Muscle of leg (tissue), 11 donors: ENCODE data around the gene PDGFC. TPM values are rescaled to one million over a fixed set of nuclear protein-coding genes. Genes with fewer than 3 reads are reported as not detected.

Experiments used
- DNase-seq: peaks from one replicate; pipeline ENCODE4 v3.0.0; 2013
- H3K27ac ChIP-seq: one replicate; pipeline ENCODE4 v1.5.1; 2013; ENCODE audit warnings: mild to moderate bottlenecking, low read length, control low read depth
- H3K27me3 ChIP-seq: one replicate; pipeline ENCODE4 v1.6.1; 2013; ENCODE audit warnings: low read length; ENCODE audit not compliant: control insufficient read depth, insufficient read depth
- H3K36me3 ChIP-seq: one replicate; pipeline ENCODE4 v1.6.1; 2013; ENCODE audit warnings: low read length; ENCODE audit not compliant: control insufficient read depth, insufficient read depth
- H3K4me1 ChIP-seq: one replicate; pipeline ENCODE4 v1.6.1; 2013; ENCODE audit warnings: low read length; ENCODE audit not compliant: control insufficient read depth, insufficient read depth
- H3K4me3 ChIP-seq: one replicate; pipeline ENCODE4 v1.5.1; 2013; ENCODE audit warnings: low read length, control low read depth
- H3K9me3 ChIP-seq: replicated peaks from 2 replicates; pipeline ENCODE4 v1.6.1; 2013; ENCODE audit warnings: low read depth, low read length; ENCODE audit not compliant: control insufficient read depth
- WGBS: methylation state at CpG from one replicate; pipeline ENCODE4 v1.1.5; 2013; ENCODE audit warnings: missing lambda C conversion rate; ENCODE audit not compliant: insufficient coverage; 5-methylcytosine and 5-hydroxymethylcytosine counted together
- polyA plus RNA-seq, 8 donors: library from polyadenylated mRNA; unstranded; fragments of 120-200 nt; gene quantifications; one replicate each; pipeline versions ENCODE4 v1.2.1 to v1.2.3, GENCODE V29; 2013; ENCODE audit warnings: inconsistent platforms in 1 of 8, low replicate concordance in 1 of 8; ENCODE audit not compliant: insufficient read length in 8 of 8, insufficient read depth in 1 of 8
- total RNA-seq: library from RNA; stranded (reverse); fragments of 120-200 nt; gene quantifications from one replicate; pipeline ENCODE4 v1.2.4, GENCODE V29; 2013

PDGFC gene
- total and polyA plus RNA-seq, 9 donors = 27.7 to 50.9 (median 34.6) TPM

DNA sequence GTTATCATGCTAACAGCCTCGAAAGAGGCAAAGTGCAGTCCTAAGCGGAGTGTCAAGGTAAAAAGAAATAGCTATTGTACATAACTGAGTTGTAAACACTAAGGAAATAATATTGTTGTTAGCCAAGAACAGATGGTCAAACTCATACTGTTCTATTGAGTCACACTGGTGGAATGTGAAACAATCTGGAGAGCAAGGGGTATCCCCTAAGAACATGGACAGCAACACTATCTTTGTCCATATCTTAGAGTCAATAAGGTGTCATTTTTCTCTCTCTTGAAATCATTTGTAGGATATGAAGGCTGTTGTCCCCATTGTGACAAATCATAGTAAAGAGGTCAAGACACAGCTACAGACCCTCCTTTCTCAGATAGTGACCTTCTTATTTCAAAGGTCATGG is 4.5 kb upstream of the PDGFC start:
- no peak for DNase-seq
- H3K9me3 ChIP-seq = no peaks in the 10 kb centered on the region
- H3K27ac ChIP-seq = no peak overlapping the region
- no peaks in the 10 kb centered on the region for H3K36me3 ChIP-seq
- no CpG with 5 or more reads among the region's 2 CpGs for WGBS
- H3K4me3 ChIP-seq = no peak overlapping the region
- H3K4me1 ChIP-seq = peaks cover 3% of the 10 kb centered on the region
- no peaks in the 10 kb centered on the region for H3K27me3 ChIP-seq

GRCh38 chr4:156975686-156976085 is 4.1 kb upstream of the PDGFC start:
- H3K4me1 ChIP-seq = peaks cover 3% of the 10 kb centered on the region
- peaks cover 2% of the 10 kb centered on the region for H3K27me3 ChIP-seq
- WGBS = no CpG with 5 or more reads among the region's 2 CpGs
- H3K4me3 ChIP-seq = no peak overlapping the region
- DNase-seq = no peak
- no peaks in the 10 kb centered on the region for H3K9me3 ChIP-seq
- no peaks in the 10 kb centered on the region for H3K36me3 ChIP-seq
- no peak overlapping the region for H3K27ac ChIP-seq

GRCh38 chr4:156974264-156974663 is 2.7 kb upstream of the PDGFC start:
- Histone ChIP-seq H3K4me1 (peaks cover 7% of the 10 kb centered on the region), H3K27ac (no peak overlapping the region), H3K36me3 (no peaks in the 10 kb centered on the region), H3K27me3 (peaks cover 4% of the 10 kb centered on the region), H3K4me3 (no peak overlapping the region), H3K9me3 (no peaks in the 10 kb centered on the region)
- no peak for DNase-seq
- no CpG with 5 or more reads among the region's 1 CpG for WGBS

GRCh38 chr4:156972379-156973015 is 898 bp upstream of the PDGFC start:
- DNase-seq = peak; percentile 40
- Histone ChIP-seq H3K9me3 (no peaks in the 10 kb centered on the region), H3K4me1 (peaks cover 14% of the 10 kb centered on the region), H3K27ac (peak overlapping the region; percentile 79), H3K36me3 (no peaks in the 10 kb centered on the region), H3K4me3 (peak overlapping the region; percentile 64), H3K27me3 (peaks cover 4% of the 10 kb centered on the region)
- 16% methylated on average over 4 of the region's 8 CpGs for WGBS

- 0% methylated on average over 32 of the region's 51 CpGs for WGBS
- Histone ChIP-seq H3K27me3 (peaks cover 4% of the 10 kb centered on the region), H3K27ac (peak overlapping the region; percentile 87), H3K4me3 (peak overlapping the region; percentile 64), H3K4me1 (peaks cover 14% of the 10 kb centered on the region), H3K36me3 (no peaks in the 10 kb centered on the region), H3K9me3 (no peaks in the 10 kb centered on the region)
- DNase-seq = no peak
Observed at GRCh38 chr4:156971165-156971675, 379 bp downstream of the PDGFC start.

DNA sequence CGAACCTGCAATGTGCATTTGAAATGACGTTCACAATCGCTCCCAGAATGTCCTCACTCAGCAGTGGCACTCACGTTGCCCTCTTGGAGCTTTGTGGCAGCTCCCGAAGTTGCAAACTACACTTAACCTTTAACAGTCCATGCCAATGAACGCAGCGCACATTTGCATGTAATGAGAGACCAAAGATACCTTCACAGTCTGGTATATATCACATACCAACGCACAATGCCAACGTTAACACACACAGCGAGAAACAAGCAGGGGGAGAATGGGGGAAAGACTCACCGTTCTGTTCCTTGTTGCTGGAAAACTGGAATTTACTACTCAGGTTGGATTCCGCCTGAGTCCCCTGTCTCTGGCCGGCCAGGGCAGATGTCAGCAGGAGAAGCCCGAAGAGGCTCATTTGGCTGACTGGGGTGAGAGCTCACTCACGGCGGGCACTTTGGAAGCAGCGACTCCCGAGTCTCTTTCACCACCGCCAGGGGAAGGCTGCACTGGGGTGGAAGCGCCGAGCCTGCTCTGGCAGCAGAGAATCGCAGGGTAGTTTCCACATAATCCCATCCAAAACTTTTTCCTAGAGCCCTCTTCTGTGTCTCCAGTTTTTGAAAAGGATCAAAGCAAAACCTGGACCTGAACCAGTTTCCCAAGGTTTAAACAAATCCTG is 966 bp downstream of the PDGFC start:
- DNase-seq = peak; percentile 76
- 0% methylated on average over 14 of the region's 22 CpGs for WGBS
- H3K4me1 ChIP-seq = peaks cover 14% of the 10 kb centered on the region
- peaks cover 4% of the 10 kb centered on the region for H3K27me3 ChIP-seq
- H3K36me3 ChIP-seq = no peaks in the 10 kb centered on the region
- H3K27ac ChIP-seq = peak overlapping the region; percentile 87
- H3K9me3 ChIP-seq = no peaks in the 10 kb centered on the region
- H3K4me3 ChIP-seq = peak overlapping the region; percentile 64

GRCh38 chr4:156969911-156970310 is 1.7 kb downstream of the PDGFC start:
- WGBS = 27% methylated on average over 1 of the region's 2 CpGs

GRCh38 chr4:156969101-156969500 is 2.5 kb downstream of the PDGFC start:
- no peaks in the 10 kb centered on the region for H3K36me3 ChIP-seq
- 17% methylated on average over 1 of the region's 3 CpGs for WGBS
- peaks cover 4% of the 10 kb centered on the region for H3K27me3 ChIP-seq
- DNase-seq = no peak
- H3K4me1 ChIP-seq = peaks cover 14% of the 10 kb centered on the region
- H3K9me3 ChIP-seq = no peaks in the 10 kb centered on the region
- H3K4me3 ChIP-seq = peak overlapping the region; percentile 64
- peak overlapping the region; percentile 1 for H3K27ac ChIP-seq

More at GRCh38 chr4:156969911-156970310, 1.7 kb downstream of the PDGFC start:
- DNase-seq = no peak
- no peaks in the 10 kb centered on the region for H3K9me3 ChIP-seq
- H3K36me3 ChIP-seq = no peaks in the 10 kb centered on the region
- H3K4me3 ChIP-seq = peak overlapping the region; percentile 64
- peaks cover 4% of the 10 kb centered on the region for H3K27me3 ChIP-seq
- peak overlapping the region; percentile 87 for H3K27ac ChIP-seq
- H3K4me1 ChIP-seq = peaks cover 14% of the 10 kb centered on the region

DNA sequence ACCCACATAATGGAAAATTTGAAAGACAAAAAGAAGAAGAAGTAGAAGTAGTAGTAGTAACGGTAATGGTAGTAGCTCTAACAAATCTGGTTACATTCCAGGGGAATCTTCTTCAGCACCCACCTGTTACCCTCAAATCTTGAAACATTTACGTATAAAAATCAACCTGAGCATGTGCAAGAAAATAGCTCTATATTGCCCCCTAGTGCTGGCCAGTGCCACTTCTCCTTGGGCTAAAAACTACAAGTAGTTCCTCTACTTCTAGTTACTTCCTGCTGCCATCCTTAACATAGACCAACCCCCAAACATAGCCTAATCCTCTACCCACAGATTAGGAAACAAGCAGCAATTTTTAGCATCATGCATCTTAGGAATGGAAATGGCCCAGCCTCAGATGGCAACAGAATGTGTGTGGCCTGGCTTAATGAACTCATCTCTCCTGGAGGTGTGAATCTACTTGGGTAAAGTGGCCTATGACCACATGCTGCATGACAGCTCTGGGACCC is 3.1 kb downstream of the PDGFC start:
- H3K36me3 ChIP-seq = no peaks in the 10 kb centered on the region
- WGBS = 20% methylated on average over 1 of the region's 2 CpGs
- no peaks in the 10 kb centered on the region for H3K9me3 ChIP-seq
- peak; percentile 82 for DNase-seq
- H3K4me1 ChIP-seq = peaks cover 14% of the 10 kb centered on the region
- peaks cover 4% of the 10 kb centered on the region for H3K27me3 ChIP-seq
- peak overlapping the region; percentile 1 for H3K27ac ChIP-seq
- no peak overlapping the region for H3K4me3 ChIP-seq

DNA sequence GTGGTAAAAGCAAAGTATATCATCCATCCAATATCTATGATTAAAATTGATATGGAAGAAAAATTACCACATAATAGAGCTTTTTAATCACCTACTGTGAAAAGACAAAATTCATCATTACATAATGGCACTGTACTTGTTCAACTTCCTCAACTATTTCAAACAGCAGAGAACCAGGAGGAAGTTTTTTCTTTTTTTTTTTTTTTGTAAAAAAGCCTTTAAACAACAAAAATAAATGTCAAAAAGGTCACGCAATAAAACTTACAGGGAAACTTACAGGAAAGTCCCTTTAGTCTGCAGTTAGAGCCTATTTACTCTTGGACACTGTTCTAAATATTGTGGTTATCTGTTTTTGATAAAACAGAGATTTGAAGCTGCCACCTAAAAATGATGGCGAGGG is 4.8 kb downstream of the PDGFC start:
- H3K27me3 ChIP-seq = peaks cover 4% of the 10 kb centered on the region
- H3K4me3 ChIP-seq = no peak overlapping the region
- DNase-seq = no peak
- H3K27ac ChIP-seq = no peak overlapping the region
- H3K36me3 ChIP-seq = no peaks in the 10 kb centered on the region
- H3K9me3 ChIP-seq = no peaks in the 10 kb centered on the region
- no CpG with 5 or more reads among the region's 2 CpGs for WGBS
- peaks cover 21% of the 10 kb centered on the region for H3K4me1 ChIP-seq
